NCI-H82 treated with DMSO at 0.1 percent for 48 hours (cell line): Measurements from ENCODE around the gene DNTTIP2.
"Not testable (repeated sequence)": the region's sequence is repeated elsewhere in the genome, so short reads cannot be mapped to it uniquely, and the experiment has no call there.

Experiments
- DNase-seq: peaks from one replicate; lab custom pipeline; 2025; ENCODE audit not compliant: unreplicated experiment; lab: John Stamatoyannopoulos, UW

The DNTTIP2 gene, protein sequence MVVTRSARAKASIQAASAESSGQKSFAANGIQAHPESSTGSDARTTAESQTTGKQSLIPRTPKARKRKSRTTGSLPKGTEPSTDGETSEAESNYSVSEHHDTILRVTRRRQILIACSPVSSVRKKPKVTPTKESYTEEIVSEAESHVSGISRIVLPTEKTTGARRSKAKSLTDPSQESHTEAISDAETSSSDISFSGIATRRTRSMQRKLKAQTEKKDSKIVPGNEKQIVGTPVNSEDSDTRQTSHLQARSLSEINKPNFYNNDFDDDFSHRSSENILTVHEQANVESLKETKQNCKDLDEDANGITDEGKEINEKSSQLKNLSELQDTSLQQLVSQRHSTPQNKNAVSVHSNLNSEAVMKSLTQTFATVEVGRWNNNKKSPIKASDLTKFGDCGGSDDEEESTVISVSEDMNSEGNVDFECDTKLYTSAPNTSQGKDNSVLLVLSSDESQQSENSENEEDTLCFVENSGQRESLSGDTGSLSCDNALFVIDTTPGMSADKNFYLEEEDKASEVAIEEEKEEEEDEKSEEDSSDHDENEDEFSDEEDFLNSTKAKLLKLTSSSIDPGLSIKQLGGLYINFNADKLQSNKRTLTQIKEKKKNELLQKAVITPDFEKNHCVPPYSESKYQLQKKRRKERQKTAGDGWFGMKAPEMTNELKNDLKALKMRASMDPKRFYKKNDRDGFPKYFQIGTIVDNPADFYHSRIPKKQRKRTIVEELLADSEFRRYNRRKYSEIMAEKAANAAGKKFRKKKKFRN

GRCh38 chr1:93878889-93879586, at the start of gene DNTTIP2:
Gene DNTTIP2 (minus strand): TSS chr1:93879206. CDS start chr1:93879148, 58 bp downstream.
- DNase-seq = peak; percentile 76

GRCh38 chr1:93925206-93925605, 46.2 kb upstream of the DNTTIP2 start:
- peak; percentile 58 for DNase-seq

GRCh38 chr1:93919780-93920179, 40.8 kb upstream of the DNTTIP2 start:
- no peak for DNase-seq

- no peak for DNase-seq
These were observed 38.3 kb upstream of the DNTTIP2 start for GRCh38 chr1:93917302-93917701.

DNA sequence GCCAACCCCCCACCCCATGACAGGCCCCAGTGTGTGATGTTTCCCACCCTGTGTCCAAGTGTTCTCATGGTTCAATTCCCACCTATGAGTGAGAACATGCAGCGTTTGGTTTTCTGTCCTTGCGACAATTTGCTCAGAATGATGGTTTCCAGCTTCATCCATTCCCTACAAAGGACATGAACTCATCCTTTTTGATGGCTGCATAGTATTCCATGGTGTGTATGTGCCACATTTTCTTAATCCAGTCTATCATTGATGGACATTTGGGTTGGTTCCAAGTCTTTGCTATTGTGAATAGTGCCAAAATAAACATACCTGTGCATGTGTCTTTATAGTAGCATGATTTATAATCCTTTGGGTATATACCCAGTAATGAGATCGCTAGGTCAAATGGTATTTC, 31.9 kb upstream of the DNTTIP2 start:
- not testable (repeated sequence) for DNase-seq

- no peak for DNase-seq
These were observed 31.3 kb upstream of the DNTTIP2 start for GRCh38 chr1:93910305-93910704.

DNA sequence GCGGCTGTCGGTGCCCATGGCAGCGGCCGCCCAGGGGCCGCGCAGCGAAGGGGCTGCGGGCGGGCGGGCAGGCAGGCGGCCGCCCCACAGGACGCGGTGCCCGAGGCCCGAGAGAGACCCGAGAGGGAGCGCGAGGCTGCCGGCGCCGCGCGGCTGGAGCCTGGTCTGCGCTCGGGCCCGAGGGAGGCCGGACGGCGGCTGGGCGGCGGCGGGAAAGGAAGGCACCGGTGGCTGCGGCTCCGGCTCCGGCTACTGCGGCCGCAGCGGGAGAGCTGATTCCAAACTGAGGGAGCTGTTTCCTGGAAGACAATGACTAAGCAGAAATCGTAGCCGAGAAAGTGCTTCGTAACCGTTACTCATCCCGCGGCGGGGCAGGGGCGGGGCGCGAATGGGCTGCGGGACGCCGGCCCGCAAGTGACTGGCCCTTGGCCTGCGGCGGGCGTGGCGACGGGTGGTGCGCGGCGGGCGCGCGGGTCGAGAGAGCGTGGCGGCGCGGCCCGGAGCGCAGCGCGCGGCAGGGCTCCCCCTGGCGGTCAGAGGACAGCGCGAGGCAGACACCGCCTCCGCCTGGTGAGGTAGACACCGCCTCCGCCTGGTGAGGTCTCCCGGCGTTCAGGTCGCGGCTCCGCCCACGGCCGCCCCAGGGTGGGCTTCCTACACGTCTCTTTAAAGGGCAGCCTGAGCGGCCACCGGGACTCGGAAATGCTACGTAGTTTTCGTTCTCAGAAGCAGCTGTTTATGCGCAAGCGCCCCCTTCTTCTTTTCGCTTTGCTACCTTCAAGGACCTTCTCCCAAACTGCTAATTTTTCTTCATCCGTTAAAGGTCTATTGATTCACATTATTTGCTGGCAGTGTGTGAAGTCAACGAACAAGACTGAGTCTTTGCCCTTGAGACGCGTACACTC, 30.4 kb upstream of the DNTTIP2 start, which contains the start of gene GCLM:
Gene GCLM (minus strand): TSS at position 285 of the 905 bp plus-strand sequence. CDS start 267 bp downstream, at position 18.
- peak; percentile 81 for DNase-seq

DNA sequence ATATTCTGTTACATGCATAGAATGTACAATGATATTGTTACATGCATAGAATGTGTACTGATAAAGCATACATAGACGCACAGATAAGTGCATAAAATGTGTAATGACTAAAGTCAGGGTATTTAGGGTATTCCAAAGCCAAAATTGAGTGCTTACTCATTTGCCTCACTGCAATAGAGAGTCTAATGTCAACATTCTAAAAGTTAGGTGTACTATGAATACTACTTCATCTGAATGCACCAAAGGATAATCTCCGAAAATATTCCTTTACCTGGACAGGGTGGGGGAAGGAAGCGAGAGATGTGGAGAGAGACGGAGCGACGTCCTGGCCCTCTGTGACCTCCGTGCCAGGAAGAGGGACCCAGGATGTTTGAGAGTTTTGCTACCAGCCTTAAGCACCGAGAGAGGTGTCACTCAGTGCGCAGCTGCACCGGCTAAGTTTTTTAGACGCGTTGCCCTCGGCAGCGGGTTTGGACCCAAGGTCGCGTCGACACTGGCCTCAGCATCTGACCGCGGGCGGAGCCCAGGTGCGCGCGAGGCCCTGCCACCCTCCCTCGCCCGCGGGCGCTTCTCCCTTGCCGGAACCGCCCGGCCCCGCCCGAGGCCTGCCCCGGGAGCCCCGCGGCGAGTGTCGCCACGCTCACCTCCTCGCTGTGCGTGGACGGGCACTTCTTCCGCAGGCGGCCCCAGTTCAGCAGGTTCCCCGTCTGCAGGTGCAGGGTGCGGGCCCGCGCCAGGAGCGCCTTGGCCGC, 29.6 kb upstream of the DNTTIP2 start:
- no peak for DNase-seq

GRCh38 chr1:93907718-93908117, 28.7 kb upstream of the DNTTIP2 start:
- no peak for DNase-seq

GRCh38 chr1:93906480-93906879, 27.5 kb upstream of the DNTTIP2 start:
- no peak for DNase-seq

DNA sequence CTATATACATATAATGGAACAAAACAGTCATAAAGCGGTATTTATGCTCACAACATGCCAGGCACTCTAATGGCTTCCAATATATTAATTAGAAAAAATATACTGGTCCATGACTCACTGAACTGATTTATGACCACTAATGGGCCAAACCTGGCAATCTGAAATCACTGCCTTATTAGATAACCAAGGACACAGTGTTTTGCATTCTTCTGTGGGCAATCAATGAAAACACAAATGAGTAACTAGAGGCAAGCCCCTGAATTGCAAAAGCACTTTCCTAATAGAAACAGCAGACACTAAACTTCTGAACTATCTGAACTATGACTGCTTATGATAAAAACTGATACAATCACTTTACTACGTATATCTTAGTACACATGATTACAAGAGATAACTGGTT, 26.7 kb upstream of the DNTTIP2 start:
- DNase-seq = no peak

DNA sequence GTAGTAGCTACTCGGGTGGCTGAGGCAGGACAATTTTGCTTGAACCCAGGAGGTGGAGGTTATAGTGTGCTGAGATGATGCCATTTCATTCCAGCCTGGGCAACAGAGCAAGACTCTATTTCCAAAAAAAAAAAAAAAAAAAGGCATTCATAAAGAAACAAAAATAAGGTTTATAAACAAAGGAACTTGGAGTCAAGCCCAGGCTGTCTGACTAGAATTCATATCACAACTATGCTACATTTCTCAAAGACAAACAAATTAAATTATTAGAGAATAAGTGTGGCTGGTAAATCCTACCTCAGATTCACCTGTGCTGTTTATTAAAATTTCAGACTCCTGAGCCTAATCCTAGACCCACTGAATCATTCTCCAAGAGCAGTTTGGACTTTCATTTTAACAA, 26.0 kb upstream of the DNTTIP2 start:
- no peak for DNase-seq

DNA sequence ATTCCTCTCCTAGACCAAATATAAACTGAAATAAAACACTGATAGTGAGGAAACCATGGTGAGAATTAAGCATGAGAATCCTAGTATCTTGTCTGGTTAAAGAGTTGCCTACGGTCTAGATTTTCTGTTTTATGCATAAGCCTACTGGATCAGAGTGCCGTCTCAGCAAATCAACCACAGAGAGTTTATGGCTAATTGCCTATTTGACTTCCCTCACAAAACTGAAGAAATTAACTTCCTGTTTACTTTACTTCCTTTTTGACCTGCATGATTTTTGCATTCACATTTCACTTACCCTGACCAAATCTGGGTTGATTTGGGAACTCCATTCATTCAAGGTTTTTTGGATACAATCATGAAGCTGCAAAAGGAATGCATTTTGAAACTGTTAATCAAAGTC, 25.2 kb upstream of the DNTTIP2 start:
- no peak for DNase-seq

DNA sequence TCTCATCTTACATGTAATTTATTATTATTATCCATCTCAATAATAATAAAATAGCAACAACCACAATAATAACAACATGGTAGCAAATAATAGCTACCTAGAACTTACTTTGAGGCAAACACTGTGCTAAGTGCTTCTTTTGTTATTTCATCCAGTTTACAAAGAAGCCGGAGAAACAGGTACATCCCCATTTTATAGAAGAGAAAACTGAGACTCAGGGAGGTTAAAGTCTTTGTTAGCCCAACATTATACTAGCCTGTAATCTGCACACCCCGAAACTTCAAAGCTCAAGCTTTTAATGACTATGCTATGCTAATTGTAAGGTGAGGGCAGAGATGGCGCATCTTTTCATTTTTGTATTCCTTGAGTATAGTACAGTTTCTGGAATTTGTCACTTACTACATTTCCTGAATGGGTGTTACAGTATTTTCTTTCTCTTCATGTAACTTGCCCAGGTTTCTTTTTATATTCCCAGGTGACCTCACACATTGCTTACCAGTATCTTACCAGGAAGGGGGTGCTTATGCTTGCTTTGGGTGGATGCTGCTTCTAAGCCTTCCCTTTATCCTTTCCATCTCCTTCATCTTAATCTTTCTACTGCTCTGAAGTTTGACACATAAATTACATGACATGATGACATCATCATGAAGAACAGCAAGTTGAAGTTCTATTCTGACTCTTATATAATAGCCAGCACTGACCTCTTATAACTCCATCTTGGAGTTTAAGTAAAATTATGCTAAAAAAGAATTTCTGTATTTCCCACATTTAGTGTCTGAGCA, 21.9 kb upstream of the DNTTIP2 start:
- DNase-seq = no peak

- DNase-seq = no peak
These were observed 20.7 kb upstream of the DNTTIP2 start for GRCh38 chr1:93899543-93900207.

- no peak for DNase-seq
These were observed 9.9 kb upstream of the DNTTIP2 start for GRCh38 chr1:93888900-93889299.

DNA sequence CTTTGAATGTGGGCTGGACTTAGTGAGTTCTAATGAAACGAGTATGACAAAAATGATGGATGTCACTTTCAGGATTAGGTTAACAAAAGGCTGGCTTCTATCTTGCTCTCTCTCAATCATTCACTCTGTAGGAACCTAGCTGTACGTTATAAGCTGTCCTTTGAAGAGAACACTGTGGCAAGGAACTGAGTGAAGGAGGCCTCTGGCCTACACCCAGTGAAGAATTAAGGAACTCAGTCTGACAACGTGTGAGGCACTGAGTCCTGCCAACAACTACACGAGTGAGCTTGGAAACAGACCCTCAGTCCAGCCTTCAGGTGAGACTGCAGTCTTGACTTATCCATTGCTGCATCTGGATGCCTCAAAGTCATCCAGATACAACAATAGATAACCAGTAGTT, 3.3 kb upstream of the DNTTIP2 start:
- no peak for DNase-seq

DNA sequence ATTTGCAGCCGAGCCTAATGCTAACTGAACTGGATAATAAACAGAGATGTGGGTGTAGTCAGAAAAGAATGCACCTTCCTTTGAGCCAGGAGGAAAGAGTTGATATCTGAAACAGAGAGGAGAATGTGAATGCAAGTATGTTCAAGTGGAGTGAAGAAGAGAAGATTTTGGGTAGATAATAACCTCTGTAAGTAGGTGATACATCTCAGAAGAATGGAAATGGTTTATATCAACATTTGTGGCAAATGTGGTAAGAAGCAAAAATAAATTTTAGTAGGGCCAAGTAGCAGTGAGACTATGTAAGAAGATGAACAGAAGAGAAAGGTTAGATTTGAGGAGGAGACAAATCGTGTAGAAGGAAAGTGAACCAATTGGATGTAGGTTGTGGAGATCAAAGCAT, 1.7 kb upstream of the DNTTIP2 start:
- no peak for DNase-seq

DNA sequence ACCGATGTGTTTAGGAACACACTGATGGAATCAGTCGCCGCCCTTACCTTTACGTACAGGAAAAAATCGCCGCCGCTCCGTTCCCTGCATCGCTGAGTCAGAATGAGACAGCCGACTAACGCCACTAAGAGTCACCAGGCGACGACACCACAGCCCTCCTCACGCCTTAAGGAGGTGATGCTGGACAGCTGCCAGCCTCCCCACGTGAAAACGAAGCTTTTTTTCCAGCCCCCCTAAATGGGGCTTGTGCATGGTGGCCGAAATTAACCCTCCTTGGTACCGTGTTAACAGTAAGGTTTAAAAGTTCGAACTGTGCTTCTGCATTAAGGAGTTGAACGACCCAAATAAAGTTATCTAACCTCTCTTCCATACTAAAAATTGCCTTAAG, 511 bp downstream of the DNTTIP2 start:
- DNase-seq = no peak
